ENCODE data around the gene WNT3. TPM values are rescaled to one million over a fixed set of nuclear protein-coding genes. Genes with fewer than 3 reads are reported as not detected.

The WNT3 gene
- total RNA-seq, 1 donor from 2014 or later = 1.0 TPM

DNA sequence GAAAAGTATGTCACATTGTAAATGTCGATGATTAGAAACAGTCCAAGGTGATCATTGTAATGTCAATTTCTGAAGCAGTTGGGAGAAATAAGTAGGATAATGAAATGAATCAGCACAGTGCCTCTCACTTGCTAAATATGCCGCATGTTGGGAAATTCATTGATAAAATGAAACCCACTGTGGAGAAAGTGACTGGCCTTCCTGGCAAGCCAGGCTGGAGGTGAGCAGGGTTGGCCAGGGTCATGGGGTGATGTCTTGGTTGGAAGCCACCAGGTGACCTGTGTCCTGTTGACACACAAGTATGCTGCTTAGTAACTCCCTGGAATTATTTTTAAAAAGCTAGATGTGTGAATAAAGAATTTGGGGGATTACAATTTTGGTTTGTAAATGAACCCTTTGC is 18.0 kb upstream of the WNT3 start:
- DNase-seq (ENCODE audit: low spot score) = no peak

DNA sequence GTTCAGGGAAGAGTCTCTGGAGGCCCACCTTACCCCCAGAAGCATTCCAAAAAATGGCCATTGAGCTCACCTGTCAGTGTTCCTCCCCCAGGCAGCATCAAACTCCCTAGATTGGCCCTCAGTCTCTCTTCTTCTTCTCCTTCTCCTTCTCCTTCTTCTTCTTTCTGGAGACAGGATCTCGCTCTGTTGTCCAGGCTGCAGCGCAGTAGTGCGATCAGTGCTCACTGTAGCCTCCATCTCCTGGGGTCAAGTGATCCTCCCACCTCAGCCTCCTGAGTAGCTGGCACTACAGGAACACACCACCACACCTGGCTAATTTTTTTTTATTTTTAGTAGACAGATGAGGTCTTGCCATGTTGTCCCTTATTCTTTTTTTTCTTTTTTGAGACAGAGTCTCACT is 16.4 kb upstream of the WNT3 start:
- DNase-seq (ENCODE audit: low spot score) = no peak

DNA sequence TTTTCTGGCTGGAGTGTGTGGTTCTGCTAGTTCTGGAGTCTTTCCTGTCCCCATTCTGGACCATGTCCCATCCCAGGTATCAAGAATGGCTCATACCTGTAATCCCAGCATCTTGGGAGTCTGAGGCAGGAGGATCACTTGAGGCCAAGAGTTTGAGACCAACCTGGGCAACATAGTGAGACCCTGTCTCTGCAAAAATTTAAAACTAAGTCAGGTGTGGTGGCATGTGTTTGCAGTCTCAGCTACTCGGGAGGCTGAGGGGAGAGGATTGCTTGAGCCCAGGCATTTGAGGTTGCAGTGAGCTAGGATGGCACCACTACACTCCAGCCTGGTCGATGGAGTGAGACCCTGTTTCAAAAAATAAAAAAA is 15.3 kb upstream of the WNT3 start:
- no peak for DNase-seq (ENCODE audit: low spot score)

DNA sequence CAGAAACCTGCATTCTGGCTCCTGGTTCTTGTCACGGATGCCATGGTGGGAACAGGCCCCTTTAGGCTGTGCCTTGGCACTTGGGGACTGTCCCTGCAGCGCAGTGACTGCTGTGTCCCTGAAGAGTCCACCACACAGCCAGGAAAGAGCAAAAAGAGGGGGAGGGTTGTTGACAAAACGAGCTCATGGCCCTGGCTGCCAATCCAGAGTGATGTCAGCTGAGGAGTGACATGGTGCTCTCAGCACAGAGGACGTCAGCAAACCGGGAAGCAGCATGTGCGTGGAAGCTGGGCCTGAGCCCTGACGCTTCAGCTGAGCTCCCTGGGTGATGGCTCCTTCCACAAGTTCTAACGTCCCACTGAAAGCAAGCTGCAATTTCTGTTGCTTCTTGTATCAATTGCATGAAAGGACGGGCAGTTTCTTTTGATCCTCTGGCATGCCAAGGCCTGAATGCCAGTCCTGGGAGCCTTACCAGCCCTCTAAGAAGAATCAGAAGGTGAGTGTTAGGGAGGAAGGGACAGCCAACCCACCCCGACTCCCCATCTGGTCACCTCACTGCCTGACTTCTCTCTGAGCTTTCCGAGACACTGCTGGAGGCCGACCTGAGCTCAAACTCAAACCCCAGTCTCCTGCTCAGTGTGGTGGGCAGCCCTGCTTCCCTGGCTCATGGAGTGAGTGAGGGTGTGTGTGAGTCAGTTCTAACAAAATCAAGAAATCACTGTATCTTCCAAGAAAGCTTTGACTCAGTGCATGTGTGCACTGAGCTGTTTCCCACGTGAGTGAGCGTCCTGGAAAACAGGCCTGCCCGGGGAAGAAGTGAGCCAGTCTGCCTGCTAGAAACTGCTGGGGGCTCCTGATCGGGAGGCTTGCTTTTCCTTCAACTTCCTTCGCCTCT is 14.7 kb upstream of the WNT3 start:
- DNase-seq (ENCODE audit: low spot score) = no peak

DNA sequence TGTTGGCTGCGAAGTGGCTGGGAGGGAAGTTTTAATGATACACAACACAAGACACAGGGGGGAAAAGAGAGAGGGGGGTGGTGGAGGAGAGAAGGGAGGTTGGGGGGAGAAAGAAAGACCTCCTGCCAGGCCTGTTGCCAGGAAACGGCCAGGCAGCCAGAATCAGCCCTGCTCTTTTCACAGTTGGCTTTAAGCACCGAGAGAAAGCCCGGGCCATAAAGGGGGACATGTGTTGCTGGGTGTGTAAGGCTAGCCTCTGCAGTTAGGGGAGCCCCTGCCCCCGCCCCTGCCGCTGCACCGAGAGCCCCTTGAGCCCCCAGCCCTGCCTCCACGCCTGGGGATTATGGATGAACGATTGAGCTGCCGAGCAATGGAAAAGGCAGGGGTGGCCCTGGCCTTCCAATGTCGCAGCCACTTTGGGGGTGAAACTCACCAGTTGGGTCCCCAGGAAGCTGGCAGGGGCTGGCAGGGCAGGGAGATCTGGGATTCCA is 13.9 kb upstream of the WNT3 start:
- no peak for DNase-seq (ENCODE audit: low spot score)

DNA sequence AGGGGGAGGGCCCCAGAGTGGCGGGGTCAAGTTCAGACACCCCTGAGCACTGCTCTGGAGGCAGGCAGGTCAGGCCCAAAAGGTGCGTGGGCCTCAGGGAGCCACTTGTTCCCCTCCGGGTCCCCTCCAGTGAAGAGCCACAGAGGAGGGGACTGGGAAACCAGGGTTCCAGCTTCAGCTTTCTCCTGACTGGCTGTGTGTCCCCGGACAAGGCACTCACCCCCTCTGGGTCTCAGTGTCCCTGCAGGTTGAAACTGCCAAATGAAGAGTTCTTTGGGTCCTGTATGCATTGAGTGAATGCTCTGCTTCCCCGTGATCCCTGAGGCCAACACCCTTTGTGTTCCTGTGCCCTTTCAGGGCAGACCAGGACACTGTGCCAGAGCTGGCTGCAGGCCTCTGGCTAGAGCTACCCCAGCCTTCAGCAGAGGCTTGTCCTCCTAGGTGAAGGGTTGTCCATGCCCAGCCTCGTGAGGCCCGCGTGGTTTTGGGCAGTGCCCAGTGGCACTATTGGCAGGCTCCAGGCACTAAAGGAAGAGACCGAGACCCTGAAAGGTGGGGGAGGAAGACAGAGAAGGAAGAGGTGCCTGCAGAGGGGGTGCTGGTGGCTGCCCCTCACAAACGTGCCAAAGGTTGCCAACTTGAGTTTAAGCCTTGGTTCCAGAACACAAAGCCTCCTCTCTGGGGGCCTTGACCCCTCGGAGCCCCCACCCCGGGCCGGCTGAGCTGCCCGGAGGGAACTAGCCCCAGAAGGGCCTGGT is 13.3 kb upstream of the WNT3 start:
- no peak for DNase-seq (ENCODE audit: low spot score)

DNA sequence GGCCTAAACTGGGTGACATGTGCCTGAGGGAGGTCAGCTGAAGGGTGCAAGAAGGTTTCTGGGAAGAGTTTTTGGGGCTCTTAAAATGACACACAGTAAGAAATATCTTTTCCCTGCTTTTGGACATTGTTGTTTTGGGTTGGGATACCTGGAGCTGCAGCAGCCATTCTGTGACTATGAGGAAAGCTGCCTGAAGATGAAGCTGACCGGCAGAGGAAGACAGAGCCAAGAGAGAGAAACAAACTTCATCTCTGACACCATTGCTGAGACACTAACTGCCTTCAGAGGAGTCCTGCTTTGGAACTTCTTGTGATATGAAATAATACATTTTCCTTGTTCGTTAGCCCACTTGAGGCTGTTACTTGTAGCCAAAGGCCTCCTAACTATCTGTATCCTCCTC is 8.8 kb upstream of the WNT3 start:
- no peak for DNase-seq (ENCODE audit: low spot score)

DNA sequence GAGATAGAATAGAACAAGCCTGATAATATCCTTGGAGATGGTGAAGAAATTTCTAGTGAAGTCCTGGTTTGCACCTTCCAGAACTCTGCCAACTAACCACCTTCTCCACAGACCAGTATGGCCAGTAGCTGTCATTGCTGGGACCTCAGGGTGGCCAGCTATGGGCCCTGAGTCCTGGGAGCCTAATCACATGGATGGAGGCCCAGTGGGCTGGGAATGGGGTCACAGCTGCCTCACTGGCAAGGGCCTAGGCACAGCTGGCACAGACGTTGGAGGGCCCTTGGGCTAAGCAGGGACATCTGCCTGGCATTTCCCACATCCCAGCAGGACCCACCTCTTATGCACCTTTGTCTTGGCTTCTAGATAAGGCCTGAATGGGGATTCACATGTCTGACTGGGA is 7.6 kb upstream of the WNT3 start:
- DNase-seq (ENCODE audit: low spot score) = no peak

DNA sequence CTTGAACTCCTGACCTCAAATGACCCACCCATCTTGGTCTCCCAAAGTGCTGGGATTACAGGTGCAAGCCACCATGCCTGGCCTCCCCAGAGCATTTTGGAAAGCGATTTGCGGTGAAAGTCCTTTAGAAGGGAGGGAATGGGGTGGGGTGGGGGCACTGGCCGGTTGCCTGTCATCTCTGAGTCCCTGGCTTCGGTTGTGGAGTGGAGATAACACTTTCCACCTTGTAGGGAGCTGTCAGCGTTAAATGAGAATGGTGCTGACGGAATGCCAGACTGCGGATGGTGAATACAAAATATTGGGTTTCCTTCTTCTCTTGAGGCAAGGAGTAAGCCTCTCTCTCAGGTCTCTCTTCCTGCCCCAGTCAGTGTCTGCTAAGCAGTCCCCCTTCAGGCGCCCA is 5.2 kb upstream of the WNT3 start:
- no peak for DNase-seq (ENCODE audit: low spot score)

DNA sequence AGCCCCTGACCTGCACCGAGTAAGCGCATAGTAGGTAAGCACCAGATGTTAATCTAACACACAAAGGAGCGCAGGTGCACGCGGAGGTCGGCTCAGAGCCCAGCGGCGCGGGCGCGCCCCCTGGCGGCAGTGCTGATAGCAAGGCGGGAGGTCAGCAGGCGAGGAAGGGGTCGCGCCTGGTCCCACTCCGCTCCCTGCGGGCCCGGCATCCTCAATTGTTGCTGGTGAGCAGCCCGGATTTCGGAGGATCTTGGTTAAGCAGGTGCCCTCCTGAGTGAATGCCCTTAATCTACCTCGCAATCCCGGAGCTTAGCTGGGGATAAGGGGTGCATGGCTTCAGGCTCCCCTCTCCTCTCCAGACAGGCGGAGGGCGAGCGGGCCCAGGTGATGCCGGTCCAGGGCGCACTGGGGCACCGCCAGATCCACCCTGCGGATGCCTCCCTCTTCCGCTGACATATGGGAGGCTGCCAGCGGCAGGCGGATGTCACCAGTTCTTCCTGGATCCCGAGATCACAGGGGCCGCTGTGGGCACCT is 4.0 kb upstream of the WNT3 start:
- DNase-seq (ENCODE audit: low spot score) = no peak

DNA sequence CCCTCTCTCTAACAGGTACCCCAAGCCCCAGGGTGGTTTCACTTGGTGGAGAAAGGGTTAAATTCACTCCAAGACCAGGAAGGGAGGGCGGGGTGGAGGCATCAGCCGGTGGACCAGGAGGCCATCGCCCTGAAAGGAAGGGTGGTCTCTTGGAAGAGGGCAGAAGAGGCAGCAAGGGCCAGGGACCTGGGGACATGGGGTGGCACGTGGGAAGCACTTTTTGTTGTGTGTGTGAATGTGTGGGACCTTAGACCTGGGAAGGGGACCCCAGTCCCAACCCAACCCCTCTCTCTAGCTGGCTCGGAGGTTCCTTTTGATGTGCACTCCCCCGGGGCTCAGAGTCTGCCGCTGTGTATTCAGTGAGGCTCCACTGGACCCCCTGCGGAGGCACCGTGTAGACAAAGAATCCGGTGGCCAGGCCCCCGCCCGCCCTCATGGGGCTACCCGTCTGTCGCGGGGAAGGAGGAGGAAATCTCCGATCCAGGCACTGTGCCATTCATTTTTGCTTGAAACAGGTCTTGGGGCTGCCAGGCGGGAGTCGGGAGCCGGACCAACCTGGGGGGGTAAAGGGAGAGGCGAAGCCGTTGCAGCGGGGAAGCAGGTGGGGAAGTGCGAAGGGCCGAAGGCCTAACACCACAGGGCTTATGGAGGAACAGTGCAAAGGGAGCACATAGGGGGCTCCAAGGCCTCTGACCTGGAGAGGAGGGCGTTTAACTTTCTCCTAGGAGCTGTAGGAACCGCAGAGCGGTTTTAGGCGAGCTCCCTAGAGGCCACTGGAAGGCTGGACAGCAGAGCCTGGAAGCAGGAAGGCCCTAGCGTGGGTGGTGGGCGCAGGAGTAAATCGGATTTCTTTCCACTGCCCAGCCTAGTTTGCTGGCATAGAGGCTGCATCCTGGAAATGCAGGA is 3.2 kb upstream of the WNT3 start:
- no peak for DNase-seq (ENCODE audit: low spot score)

DNA sequence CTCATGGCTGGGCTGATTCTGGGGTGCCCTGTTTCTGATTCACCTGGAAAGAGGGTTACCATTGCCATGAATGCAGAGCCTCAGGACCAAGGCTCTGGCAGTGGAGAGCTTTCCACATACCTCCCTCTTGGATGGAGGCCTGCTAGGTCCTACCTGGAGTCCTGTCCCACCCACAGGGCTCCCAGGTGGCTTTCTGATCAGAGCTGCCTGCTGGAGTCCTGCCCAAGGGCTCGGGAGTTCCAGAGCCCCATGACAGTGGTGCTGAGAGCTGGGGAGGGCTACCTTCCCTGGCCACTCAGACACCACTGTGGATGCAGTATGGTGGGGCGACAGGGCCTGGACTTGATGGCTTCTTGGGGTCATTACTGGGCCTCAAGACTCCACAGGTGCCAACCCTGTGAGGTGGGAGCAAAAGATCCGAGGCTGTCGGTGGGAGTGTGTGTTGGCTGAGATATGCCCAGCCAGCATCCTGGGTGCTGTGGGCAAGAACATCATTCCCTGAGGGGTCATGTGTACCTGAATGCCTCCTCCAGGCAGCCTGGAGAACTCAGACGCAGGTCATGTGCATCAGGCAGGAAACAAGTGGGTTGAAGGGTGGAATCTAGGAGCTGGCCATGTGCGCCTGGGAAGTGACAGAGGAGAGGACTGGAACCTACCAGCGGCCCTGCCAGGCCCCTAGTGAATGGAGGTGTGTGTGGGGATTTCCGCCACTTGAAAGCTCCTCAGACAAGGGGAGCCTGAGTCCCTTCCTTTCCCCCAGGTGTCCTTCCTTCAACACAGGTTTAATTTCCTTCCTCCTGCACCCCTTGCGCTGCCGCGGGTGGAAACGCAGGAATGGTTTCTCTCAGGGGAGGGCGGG is 2.3 kb upstream of the WNT3 start:
- DNase-seq (ENCODE audit: low spot score) = no peak

DNA sequence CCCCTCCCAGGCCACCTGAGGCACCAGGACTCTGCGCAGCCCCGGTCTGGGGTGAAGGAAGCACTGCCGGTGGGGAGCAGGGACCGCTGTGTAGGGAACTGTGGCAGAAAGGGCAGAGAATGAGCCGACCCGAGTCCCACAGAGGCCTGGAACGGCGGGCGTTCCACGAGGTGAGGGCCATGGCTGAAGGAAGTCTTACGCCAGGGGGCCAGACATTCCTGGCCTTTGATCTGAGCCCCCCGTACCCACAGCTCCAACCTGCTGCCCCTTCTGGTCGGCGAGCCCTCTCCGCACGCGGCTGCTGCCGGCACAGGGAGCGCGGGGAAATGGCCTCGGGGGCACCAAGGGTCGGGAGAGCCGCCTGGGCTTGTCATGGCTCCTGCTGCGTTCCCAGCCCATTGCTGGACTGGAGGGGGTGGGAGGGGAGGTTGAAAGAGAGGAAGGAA is 1.4 kb upstream of the WNT3 start:
- no peak for DNase-seq (ENCODE audit: low spot score)

DNA sequence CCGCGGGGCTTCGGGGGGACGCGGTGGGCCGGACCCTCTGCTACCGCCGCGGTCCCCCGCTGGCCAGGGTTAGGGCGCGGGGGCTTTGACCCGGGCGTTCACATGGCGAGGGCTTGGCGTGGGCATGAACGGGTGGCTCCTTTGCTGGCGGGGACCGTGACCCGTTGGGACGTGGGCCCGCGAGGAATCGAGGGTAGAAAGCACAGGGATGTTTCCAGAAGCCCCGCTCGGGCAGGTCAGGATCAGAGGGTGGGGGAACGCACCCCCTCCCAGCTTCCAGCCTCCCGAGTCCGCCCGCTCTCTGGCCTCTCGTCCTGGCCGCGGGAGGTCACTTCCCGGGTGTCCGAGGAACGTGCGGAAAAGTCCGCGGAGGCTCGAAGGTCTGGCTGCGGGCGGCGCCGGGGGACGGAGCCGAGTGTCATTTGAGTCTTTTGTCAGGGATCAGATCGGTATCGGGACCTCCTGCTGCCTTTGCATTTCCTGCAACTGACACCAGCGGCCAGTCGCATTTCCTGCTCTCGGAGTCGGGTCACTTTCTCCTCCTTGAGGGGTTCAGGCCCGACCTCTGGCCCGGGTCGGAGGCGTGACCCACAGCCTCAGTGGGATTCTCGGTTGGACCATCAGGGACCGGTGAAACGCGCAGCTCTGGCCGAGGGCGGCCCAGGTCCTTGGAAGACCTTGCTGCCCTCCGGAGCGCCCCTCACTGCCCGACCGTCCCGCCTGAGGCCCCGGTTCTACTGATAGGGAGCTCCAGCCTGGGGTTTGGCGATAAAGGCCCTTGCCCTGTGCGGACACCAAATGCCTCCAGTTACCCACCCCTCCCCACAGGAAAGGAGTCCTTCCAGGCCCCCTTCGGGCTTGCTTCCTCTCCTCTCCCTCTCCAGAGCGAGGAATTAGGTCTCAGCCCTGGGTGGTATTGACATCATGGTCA is 702 bp upstream of the WNT3 start:
- DNase-seq (ENCODE audit: low spot score) = no peak

DNA sequence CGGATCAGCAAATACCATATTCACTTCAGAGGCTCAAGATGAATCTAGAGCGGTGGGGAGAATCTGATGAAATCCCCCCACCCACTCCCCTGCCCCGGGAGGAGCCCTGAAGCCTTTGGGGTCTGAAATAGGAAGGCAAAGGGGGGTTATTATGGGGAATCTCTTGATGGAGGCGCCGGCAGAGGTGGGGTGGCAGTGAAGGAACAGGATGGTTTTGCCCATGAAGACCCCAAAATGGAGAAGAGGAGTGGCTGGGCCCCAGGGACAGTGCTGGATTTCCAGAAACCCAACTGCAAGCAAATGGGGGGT is 637 bp downstream of the WNT3 start:
- no peak for DNase-seq (ENCODE audit: low spot score)

DNA sequence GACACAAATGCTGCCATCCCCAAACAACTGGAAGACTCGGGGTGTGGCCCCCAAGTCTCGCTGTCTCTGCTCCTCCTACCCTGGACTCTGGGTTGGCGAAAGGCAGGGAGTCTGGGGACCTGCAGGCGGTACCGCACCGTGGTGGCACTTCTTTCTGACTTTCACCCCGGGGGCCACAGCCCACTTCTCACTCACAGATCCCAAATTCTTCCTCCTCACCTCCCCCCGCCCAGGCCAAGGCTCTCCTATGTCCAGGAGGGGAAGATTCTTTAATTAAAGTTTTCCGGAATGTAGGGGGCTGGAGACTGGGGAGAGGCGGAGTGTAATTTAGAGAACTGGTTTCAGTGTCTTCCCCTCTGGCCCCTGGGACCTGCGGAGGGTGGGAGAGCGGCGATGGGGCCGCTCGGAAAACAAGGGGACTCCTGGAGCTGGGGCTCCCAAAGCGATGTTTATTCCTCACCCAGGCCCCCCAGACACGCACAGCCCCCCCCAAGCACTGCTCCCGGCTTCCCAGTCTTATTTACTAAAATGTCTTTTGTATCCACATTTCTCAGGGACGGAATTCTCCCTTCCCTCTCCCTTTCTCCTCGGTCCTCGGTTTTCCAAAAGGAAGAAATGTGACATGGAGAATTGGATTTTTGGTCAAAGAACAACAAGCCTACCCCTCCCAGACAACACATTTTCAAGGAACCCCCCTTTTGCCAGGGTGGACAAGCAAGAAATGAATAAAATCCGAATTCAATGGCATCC is 1.2 kb downstream of the WNT3 start:
- no peak for DNase-seq (ENCODE audit: low spot score)

DNA sequence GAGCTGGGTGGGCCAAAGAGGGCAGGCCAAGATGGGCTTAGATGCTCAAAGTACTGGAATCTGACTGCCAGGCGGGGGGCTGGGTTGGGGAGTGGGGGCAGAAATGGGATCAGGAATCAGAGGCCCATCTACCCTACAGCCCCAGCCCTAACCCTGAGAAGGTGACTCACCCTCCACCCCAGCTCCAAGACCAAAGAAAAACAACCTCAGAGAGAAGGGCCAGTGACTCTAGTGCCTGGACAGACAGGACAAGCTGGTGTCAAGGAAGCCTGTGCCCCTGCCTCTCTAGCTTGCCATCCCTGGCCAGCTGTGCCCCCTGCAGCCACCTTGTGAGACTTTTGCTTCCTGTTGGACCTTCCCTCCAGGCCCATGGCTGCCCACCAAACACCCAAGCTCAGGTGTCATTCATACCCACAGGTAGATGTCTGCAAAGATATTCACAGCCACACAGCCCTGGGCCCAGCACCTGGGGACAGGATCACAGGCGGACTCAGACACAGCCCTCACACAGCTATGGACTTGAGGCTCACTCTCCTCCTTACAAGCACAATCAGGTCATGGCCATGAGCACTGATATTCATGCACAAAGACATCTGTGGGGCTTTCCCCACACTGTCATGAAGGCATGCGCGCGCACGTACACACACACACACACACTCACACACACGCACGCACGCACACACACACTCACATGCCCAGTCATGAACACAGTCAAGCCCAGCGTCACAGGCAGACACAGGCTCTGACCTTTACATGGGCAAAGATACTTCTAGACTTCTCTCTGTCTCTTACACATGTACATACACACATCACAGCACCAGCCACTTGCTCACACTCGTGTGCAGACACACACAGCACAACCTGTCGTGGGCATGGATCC is 2.8 kb downstream of the WNT3 start:
- DNase-seq (ENCODE audit: low spot score) = no peak

DNA sequence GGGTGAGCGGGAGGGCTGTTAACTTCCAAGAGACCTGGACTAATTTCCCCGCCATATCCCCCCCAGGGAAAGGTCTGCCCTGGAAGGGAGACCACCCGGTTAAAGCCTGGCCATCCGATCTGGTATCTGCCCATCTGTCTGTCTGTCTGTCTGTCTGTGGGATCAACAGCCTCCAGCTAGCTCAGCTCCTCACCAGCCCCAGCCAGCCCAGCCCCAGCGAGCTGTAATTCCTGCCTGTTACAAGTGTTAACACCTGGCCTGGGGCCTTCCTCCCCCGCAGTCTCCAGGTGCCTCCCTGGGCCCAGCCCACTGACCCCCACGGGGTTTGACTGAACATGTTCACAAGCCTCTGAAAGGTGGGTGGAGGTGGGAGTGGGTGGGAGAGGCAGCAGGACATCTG is 4.0 kb downstream of the WNT3 start:
- DNase-seq (ENCODE audit: low spot score) = no peak

Measured in ureter (tissue), 1 donor.